ENCODE results near the gene TP53I11.

TP53I11 gene

DNA sequence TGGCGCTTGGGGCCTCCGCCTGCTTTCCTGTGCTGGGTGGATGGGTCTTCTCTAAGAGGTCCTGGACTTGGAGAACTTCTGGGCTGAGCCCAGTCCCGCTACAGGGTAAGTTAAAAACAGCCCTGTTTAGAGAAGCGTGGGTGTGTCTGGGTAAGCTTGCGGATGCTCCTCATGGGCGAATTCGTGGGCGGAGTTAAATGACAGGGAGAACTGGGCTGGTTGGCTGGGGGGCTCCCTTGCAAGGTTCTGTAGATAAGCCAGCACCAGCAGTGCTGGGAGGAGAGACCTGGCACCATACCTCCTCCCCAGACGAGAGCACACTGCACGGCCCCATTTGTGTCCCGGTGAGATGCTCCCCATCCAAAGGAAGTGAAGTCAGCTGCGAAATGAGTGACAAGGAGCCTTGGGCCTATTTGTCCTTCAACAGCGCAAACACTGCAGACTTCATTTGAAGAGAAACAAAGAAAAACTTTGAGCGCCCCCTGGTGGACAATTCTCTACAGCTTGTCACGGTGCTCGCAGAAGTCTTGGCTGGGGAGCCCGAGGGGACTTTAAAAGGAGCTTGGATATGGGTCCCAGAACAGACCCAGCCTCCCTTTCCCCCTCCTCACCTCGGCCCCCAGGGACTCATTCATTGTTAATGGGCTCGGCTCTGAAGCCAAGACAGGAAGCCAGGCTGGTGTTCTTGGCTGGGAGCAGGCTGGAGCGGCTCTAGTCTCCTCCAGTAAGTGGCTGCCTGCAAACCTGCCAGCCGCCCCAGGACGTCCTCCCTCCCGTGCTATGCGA, 39.5 kb downstream of the TP53I11 start:
- DNase-seq = peak; percentile 99

DNA sequence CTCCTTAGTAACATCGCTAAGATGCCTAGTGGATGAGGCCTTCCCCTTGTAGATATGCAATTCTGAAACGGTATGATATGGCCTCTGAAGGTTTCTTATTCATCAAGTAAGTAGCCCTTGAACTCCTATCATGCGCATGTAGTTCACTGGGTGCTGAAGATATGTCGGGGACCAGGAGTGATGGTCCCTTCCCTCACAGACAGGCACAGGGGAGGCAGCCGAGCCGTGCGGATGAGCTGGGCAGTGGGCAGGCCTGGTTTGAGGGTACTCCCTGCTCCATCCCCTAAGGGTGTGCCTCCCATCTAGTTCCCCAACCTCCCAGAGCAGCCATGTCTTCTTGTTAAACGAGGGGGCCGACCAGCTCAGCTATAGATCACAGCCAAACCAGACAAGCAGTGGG, 40.1 kb downstream of the TP53I11 start:
- DNase-seq = no peak

DNA sequence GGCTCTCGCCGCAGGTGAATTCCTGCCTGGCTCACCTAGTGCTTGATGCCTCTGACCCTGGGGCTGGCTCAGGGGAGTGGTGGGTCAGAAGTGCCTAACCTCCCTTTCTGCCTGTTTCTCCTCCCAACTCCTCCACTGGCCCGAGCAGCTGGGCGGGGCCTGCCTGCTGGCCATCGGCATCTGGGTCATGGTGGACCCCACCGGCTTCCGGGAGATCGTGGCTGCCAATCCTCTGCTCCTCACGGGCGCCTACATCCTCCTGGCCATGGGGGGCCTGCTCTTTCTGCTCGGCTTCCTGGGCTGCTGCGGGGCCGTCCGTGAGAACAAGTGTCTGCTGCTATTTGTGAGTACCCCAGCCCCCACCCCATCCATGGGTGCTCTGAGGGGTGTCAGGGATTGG, 41.1 kb downstream of the TP53I11 start:
- DNase-seq = no peak

DNA sequence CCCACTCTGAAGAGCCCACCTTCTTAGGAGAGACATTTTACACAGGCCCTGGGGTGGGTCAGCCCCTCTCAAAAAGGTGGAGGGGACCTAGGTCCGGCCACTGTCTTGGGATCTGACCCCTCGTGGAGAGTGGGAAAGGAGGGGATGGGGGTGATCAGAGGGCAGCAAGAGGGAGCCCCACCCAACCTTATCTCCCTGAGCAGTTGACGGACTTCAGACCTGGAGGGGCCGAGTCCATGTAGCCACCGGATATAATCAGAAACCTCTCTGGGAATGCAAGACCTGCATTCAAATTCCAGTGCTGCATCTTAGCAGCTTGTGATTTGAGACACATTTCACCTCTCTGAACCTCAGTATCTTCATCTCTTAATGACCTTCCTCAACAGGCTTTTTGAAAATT, 44.0 kb downstream of the TP53I11 start:
- DNase-seq = no peak

DNA sequence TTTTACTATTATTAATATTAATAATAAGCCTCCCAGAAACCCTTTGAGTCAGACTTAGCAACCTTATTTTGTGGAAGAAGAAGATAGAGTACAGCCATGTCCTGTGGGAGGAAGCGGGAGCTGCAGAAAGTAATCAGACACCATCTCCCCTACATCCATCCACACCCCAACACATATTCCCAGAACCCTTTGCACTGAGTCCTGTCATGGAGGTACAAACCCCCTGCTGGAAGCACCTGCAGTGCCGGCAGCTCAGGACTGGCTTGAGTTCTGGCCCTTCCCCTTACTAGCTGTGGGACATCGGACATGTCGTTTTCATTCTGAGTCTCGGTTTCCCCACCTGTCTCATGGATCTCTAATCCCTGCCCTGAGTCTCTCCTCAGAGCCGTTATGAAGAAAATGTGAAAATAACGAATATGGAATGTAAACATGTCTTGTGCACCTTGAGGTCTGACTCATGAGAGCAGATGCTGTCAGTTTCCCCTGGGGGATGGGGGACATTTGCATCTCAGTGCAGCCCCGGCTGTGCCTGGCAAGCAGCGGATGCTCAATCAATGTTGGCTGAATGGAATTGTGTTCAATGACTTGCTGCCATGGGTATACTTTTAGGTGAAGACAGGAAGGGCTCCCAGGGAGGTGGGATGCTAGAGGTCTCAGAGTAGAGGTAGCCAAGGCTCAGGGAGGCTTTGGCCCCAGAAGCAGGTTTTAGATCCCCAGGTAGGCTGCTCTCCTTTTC, 45.4 kb downstream of the TP53I11 start:
- peak in 1 of 2 experiments; percentile 56 for DNase-seq

DNA sequence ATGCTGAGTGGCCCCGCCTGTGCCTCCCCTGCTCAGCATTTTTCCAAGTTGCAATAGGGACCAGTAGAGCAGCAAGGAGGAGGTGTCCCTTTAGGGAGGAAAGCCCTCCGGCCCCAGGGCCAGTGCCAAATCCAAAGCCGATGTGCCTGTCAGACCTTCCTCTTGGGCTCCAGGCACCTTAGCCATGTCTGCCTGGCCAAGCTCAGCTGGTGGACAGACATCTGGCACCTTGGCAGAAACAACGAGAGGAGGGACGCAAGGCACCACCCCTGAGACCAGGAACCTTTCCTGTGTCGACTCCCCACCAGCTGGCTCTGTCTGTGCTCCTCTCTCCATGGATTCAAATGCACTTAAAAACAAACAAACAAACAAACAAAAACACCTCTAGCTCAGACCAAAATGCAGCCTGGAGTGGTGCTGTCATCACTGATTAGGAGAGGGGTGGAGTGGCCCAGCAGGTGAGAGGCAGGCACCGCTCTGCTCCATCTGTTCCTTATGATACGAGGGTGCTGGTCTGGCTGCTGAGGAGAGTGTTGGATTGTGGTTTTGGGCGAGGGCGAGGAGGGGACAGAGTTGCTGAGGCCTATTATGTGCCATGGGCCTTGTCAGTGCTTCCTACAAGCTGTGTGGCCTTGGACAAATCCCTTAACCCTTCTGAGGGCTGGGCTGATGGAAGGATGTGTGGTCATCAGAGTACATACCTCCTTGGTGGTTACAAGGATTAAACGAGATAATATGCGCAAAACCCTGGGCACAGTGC, 46.2 kb downstream of the TP53I11 start:
- DNase-seq = peak in 1 of 2 experiments; percentile 67

DNA sequence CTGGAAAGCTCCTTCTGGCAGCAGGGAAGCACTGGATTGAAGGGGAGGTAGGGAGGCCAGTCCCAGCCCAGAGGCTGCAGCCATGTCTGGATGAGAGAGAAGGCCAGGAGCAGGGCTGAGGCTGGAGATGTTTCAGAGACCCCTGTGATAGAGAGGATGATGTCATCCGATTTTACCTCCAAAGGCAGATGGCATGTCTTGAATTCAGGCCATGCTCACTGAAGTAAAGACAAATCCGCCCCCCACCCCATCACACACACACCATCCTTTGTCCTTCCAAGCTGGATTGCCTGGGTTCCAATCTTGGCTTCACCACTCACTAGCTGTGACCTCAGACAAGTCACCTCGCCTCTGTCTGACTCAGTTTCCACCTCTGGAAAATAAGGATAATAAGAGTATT, 47.2 kb downstream of the TP53I11 start:
- peak in 1 of 2 experiments; percentile 77 for DNase-seq

DNA sequence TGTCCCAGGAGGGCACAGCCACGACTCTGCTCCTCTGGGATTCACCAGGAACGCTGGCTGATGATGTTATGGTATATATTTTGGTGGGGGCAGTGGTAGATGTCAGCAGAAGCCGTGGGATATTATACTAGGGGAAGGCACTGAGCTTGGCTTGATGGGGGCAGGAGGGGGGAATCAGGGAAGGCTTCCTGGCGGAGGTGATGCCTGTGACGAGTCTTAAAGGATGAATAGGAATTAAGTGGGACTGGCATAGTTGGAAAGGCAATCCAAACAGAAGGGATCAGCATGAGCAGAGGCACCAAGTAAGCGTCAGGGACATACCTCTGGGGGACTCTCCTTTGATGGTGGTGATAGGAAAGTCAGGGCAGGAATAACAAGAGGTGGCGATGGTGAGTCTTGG, 47.6 kb downstream of the TP53I11 start:
- no peak for DNase-seq

DNA sequence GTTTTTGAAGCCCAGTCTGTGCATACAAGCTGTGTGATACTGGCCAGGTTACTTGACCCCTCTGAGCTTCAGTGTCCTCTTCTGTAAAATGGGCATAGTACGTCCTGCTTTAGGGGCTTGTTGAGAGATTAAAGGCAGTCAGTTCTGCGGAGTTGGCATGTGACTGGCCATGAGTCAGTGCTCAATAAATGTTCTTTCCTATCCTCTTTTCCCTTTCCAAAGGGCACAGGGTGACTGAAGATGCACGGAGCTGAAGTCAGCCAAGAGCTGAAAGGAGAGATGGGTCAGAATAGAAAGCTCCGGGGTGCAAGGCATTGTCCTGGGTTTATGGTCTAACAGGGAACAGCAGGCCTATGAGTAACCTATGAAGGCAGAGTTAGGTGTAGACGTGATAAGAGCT, 48.9 kb downstream of the TP53I11 start:
- DNase-seq = no peak

DNA sequence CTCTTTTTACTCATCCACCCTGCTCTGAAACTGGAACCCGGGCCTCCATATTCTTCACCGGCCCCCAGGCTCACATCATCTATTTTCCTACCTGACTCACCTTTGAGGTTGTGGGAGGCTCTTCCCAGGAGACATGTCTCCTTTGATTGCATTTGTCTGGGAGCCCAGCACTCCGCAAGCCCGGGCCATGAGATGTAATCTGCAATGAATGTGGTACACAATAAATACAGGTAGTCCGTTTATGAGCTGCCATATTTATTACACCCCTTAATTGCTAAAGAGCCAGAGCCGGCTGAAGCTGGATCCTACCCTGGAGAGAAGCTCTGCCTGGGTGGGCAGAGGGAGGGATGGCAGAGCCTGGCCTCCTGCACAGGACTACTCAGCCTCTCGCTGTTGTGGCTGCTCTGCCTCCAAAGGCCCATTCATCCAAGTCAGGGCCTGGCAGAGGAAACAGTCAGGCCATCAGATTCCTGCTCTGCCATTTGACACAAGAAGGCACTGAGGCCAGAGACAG, 49.5 kb downstream of the TP53I11 start:
- DNase-seq = no peak

DNA sequence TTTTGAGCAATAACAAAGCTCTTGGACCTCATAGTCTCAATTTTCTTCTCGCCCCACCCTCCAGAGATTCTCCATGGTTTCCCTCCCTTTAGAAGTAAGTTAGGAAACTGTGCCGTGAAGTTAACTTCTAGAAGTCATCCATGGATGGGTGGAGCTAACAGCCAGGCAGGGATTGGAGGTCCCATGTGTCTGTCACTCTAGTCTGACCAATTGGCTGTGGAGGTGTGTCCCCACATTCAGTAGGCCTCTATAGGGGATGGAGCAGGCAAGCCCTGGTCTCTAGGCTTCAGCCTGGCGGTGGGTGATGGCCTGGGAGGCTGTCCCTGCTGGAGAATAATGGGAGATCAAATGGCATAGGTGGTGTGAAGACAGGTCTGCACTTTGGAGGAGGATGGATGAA, 50.7 kb downstream of the TP53I11 start:
- peak in 1 of 2 experiments; percentile 74 for DNase-seq

DNA sequence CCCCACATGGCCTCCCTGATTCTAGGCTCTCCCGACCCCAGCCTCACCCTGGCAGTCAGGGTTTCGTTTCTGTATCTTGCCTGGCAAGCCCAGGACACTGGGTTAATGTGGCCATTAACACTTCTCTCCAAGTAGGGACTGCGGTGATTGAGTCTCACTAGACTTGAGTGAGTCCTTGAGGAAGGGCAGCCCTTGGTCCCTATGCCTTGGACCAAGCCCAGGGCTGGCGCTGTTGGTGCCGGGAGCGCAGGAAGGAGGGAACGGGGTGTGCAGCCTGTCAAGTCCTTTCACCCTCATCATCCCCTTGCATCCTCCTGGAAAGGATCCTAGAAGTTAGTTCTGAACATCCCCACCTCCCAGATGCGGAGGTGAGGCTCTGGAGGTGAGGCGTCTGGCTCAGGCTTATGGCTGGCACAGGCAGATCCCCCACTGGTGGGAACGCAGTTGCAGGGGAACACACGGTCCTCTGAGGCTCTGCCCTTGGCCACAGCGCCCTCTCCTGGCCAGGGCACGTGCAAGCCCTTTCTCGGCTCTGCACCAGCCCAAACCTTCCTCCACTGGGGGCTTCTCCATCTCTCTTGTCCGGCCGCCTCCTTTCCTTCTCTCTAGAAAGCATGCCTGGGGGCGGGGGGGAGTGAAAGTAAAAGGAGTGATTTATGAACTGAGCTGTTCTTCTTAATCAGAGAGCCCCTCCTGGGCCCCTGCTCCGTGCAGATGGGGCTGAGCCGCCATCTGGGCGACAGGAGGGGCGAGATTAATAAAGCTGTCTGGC, 56.7 kb downstream of the TP53I11 start:
- peak; percentile 89 to 96 for DNase-seq

DNA sequence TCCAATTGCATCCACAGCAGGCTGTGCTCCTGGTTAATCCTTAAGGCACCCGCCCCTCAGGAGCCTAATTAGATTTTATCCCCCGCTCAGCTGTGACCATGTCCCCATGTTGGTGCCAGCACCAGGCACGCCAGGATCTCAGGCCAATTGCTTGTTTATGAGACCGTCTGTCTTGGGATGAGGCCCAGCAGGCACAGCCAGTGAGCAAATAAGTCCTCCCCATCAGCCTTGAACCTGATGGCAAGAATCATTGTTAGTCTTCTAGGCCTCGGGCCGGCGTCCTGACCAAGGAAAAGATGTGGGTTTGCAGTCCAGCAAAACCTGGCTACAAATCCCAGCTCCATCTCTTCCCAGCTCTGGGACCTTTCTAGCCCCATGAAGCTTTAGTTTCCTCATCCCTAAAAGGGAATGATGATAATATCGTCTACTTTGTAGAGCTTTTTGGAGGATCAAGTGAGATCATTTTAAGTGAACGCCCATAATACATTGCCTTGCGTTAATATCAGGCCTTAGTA, 57.3 kb downstream of the TP53I11 start:
- peak; percentile 96 to 99 for DNase-seq

DNA sequence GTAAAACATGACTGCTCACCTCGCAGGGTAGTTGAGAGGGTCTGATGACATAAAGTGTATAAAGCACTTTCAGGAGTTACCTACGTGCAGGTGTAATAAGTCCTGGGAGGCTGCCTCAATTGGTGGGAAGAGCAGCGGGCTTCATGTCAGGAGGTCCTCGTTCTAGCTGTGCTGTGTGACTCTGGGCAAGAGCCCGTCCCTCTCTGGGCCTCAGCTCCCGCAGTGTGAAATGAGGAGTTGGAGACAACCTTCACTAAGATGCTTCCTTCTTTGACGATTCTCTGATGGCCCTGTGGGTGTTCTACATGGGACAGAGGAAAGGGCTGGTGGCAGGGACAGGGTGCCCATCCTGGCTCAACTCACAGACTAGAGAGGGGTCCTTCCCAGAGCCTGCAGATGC, 57.8 kb downstream of the TP53I11 start:
- DNase-seq = no peak

DNA sequence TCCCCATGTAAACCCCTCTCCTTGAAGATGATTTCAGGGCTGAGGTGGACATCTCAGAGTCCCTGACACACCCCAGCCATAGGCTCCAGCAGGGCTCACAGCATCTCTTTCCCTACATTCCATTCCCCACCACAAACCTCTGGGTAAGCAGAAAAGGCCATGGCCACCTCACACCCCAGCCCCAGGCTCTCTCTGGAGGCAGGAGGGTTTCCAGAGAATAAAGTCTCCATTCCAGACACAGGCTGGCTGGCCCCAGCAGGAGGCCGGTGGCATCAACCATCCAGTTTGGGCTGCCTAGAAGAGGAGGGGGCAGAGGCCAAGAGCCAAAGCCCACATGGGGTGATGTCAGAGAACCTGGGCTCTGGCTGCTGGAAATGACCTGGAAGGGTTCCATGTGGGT, 61.4 kb downstream of the TP53I11 start:
- DNase-seq = peak in 1 of 2 experiments; percentile 71

DNA sequence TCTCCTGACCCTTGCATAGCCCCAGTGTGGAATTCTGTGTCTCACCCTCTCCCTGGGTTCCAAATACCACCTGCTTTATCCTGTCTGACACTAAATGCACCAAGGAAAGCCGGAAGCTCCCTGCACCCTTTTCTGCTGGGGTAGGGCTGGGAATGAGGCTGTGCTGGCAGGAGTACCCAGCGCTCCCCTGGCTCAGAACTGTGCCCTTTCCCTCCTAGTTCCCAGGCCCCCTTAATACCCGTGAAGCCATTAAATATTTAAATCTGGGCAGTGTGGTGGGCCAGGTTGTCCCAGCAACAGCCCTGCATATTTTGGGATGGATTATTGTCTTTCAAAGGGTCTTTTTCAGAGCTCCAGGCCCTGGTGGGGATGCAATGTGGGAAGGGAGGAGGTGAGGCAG, 63.0 kb downstream of the TP53I11 start:
- no peak for DNase-seq

DNA sequence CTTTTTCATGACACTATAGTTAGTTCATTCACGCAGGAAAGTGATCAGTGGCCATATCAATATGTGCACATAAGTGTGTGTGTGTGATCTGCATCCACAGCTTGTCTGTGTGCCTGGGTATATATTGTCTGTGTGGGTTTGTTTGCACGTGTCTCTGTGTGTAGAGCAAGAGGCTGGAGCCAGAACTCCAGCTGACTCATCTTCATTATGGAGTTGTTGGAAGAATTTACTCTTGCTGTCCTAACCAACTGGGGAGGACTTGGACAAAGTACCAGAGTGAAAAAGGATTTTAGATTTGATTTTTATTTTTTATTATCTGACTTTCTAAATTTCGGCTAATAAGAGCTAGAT, 63.9 kb downstream of the TP53I11 start:
- peak in 1 of 2 experiments; percentile 52 for DNase-seq

DNA sequence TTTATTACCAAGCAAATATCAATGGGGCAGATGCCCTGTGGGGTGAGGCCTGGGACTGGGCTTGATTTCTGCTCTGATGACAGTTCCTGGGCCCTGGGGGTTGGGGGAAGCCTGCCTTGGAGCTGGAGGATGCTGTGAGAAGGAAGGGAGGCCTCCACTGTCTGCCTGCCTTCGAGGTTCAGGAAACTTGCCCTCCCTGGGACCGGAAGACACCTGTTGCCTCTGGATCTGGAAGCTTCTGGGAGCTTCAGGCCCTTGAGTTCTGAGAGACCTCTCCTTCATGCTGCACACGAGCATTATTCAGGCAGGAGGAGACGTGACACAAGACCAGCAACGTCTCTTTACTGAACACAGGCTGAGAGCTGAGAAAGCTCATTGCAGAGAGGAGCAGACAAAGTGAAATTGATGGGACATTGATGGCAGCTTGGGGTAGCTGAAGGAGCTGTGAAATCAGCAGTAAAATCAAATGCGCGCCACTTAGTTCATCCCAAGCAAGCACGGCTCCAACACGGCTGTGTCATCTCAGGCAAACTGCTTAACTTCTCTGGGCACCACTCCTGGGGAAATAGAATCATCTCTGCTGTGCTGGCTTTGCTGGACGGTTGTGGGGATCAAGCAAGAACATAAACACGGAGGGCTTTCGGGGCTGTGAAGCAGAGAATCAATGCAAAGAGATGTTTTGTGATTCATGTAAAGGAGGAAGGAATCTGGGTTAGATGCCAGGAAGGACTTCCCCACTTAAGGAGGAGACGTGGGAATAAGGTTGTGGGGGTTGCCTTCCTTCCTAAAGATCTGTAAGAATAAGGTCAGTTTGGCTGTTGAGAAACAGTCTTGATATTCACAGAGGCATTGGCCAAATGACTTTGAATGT, 64.5 kb downstream of the TP53I11 start:
- DNase-seq = no peak

DNA sequence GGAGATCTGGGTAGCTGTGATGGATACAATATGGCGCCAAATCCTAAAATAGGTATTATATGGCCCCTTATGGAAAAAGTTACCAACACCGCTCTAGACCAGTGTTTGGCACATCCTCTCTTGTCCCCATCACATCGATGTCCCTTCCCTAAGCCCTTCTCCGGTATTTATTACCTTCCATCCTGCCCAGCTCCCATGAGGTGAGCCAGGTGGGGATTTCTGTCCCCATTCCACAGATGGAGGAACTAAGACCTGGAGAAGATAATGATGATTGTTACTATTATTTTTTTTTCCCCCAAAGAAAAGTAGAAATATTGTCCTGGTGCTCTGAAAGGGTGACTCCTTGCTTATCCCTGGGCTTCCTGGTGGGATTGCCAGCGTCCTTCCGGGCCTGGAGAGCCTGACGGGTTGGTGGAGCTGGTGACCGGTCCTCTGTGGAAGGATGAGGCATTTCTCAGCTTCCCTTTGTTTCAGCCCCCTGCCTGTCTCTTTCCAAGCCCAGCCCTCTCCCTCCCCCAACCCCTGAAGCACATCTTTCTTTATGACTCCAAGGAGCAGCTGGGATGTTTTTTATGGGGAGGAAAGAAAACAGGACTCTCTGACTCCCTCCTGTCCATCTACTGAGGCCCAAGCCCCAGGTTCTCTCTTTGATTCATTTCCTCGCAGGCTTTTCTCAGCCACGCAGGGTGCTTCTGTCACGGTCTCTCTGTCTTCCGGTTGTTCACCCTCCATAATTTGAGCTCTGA, 65.4 kb downstream of the TP53I11 start:
- no peak for DNase-seq

DNA sequence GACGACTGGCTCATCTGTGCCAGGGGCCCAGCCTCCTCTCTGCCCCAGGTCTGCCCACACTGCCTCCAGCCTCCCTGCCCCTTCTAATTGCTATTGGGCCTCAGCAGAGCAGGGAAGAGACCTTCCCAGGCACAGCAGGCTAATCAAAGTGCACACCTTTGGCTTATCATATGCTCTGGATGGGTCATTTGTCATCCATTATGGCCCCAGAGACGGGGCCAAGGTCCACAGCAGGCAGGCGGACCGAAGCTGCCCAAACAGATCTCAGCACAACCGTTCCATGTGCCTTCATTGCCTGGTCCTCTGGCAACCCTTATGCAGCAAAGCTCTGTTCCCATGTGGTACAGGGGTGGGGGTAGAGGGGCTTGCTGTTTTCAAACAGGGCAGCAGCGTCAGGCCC, 66.6 kb downstream of the TP53I11 start:
- DNase-seq = no peak

DNA sequence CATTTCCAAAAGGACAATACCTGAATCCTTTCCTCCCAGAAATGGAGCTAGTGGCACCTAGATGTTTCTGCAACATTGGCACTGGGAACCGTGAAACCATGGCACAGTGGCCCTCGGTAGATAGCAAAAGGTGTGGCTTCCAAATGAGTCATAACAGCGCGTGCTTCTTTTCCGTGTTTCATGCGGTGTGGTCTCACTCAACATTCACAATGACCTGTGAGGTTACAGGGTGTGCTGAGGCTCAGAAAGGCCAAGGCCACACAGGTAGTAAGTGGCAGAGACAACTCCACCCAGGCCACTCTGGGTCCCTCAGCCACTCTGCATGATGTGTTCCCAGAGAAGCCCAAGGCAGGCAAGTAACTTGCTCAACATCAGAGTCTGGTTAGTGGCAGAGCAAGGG, 67.4 kb downstream of the TP53I11 start:
- no peak for DNase-seq

All from NCI-H446 (cell line).